HG02973 (cell line): Measurements from ENCODE around the gene CSF3R.
"Not testable (repeated sequence)": the region's sequence is repeated elsewhere in the genome, so short reads cannot be mapped to it uniquely, and the experiment has no call there.

ENCODE experiments used
- ATAC-seq: cut with Tn5 transposase; IDR thresholded peaks from one replicate; pipeline ENCODE4 v1.9.1; 2021; ENCODE audit warnings: moderate library complexity; ENCODE audit not compliant: unreplicated experiment

CSF3R gene

GRCh38 chr1:36513676-36514473, 31.2 kb upstream of the CSF3R start:
- ATAC-seq: no peak

GRCh38 chr1:36512842-36513241, 30.1 kb upstream of the CSF3R start:
- no peak for ATAC-seq

GRCh38 chr1:36511804-36512798, 29.4 kb upstream of the CSF3R start:
- ATAC-seq: no peak

GRCh38 chr1:36511220-36511619, 28.5 kb upstream of the CSF3R start:
- ATAC-seq: not testable (repeated sequence)

- no peak for ATAC-seq
Measured at GRCh38 chr1:36510418-36510817, 27.7 kb upstream of the CSF3R start.

GRCh38 chr1:36508257-36508656, 25.5 kb upstream of the CSF3R start:
- ATAC-seq: no peak

- no peak for ATAC-seq
Measured at GRCh38 chr1:36506276-36506920, 23.7 kb upstream of the CSF3R start.

- no peak for ATAC-seq
Measured at GRCh38 chr1:36503733-36504132, 21.0 kb upstream of the CSF3R start.

- no peak for ATAC-seq
Measured at GRCh38 chr1:36503159-36503558, 20.4 kb upstream of the CSF3R start.

GRCh38 chr1:36502616-36503015, 19.9 kb upstream of the CSF3R start:
- no peak for ATAC-seq

GRCh38 chr1:36501911-36502310, 19.2 kb upstream of the CSF3R start:
- not testable (repeated sequence) for ATAC-seq

- ATAC-seq: no peak
Measured at GRCh38 chr1:36497207-36497606, 14.5 kb upstream of the CSF3R start.

- no peak for ATAC-seq
Measured at GRCh38 chr1:36494971-36495370, 12.3 kb upstream of the CSF3R start.

GRCh38 chr1:36493524-36493923, 10.8 kb upstream of the CSF3R start:
- ATAC-seq: no peak

- ATAC-seq: no peak
Measured at GRCh38 chr1:36492491-36492890, 9.8 kb upstream of the CSF3R start.

GRCh38 chr1:36489258-36490051, 6.7 kb upstream of the CSF3R start:
- not testable (repeated sequence) for ATAC-seq

GRCh38 chr1:36487906-36488305, 5.2 kb upstream of the CSF3R start:
- no peak for ATAC-seq

- not testable (repeated sequence) for ATAC-seq
Measured at GRCh38 chr1:36487336-36487725, 4.6 kb upstream of the CSF3R start.

- no peak for ATAC-seq
Measured at GRCh38 chr1:36486439-36487335, 4.0 kb upstream of the CSF3R start.

GRCh38 chr1:36486093-36486438, 3.4 kb upstream of the CSF3R start:
- no peak for ATAC-seq
